DND-41 (cell line): Measurements from ENCODE around the gene MGAT4A.

Source experiments
- ATAC-seq: fragments of 200-7000 bp; cut with Tn5 transposase; 3 replicates; pipeline ENCODE4 v1.9.1; 2021; ENCODE audit warnings: low read depth; ENCODE audit not compliant: insufficient read depth
- DNase-seq: peaks from one replicate; pipeline ENCODE4 v3.0.0-alpha.2; 2020
- H2AFZ ChIP-seq: 2 replicates; pipeline ENCODE4 v1.6.0; 2012; ENCODE audit warnings: low read depth, low read length
- H3K27ac ChIP-seq: 2 replicates; pipeline ENCODE4 v1.5.1; 2012; ENCODE audit warnings: low read length, inconsistent platforms
- H3K27me3 ChIP-seq: fragments of 200-600 bp; sonication (generic); 2 replicates; pipeline ENCODE4 v1.6.0; 2012; ENCODE audit warnings: low read length, mild to moderate bottlenecking, inconsistent platforms; ENCODE audit not compliant: insufficient read depth, poor library complexity
- H3K36me3 ChIP-seq: 2 replicates; pipeline ENCODE4 v1.5.1; 2012; ENCODE audit warnings: low read length, inconsistent platforms; ENCODE audit not compliant: insufficient read depth
- H3K4me1 ChIP-seq: 2 replicates; pipeline ENCODE4 v1.5.1; 2012; ENCODE audit warnings: mild to moderate bottlenecking, low read length; ENCODE audit not compliant: insufficient read depth
- H3K4me2 ChIP-seq: 2 replicates; pipeline ENCODE4 v1.6.0; 2012; ENCODE audit warnings: mild to moderate bottlenecking, moderate library complexity, low read length, inconsistent platforms; ENCODE audit not compliant: insufficient read depth
- H3K4me3 ChIP-seq, 2 experiments: fragments of 200-600 bp in 1 of 2; shearing (Covaris generic) in 1 of 2; 2 replicates each; pipeline ENCODE4 v1.5.1; 2012 to 2016; ENCODE audit warnings: inconsistent platforms in 2 of 2, low read length in 2 of 2, mild to moderate bottlenecking in 2 of 2, low read depth in 1 of 2, moderate library complexity in 1 of 2
- H3K79me2 ChIP-seq: 2 replicates; pipeline ENCODE4 v1.6.0; 2012; ENCODE audit warnings: low read length, inconsistent platforms; ENCODE audit not compliant: insufficient read depth
- H3K9ac ChIP-seq: 2 replicates; pipeline ENCODE4 v1.6.0; 2012; ENCODE audit warnings: low read depth, mild to moderate bottlenecking, inconsistent platforms, low read length, moderate library complexity
- H3K9me3 ChIP-seq: 2 replicates; pipeline ENCODE4 v1.5.1; 2012; ENCODE audit warnings: low read length, moderate library complexity, mild to moderate bottlenecking, inconsistent platforms; ENCODE audit not compliant: insufficient read depth, severe bottlenecking
- H4K20me1 ChIP-seq: 2 replicates; pipeline ENCODE4 v1.6.0; 2012; ENCODE audit warnings: low read length; ENCODE audit not compliant: insufficient read depth
- CTCF ChIP-seq: IDR thresholded peaks from 2 replicates; pipeline ENCODE4 v1.5.1; 2012; ENCODE audit warnings: borderline replicate concordance, low read length, moderate library complexity, mild to moderate bottlenecking; ENCODE audit not compliant: poor library complexity, severe bottlenecking; ENCODE audit errors: extremely low read depth
- EZH2 ChIP-seq: IDR thresholded peaks from 3 replicates; pipeline ENCODE4 v1.6.1; 2012; ENCODE audit warnings: borderline replicate concordance, low read depth, mild to moderate bottlenecking, moderate library complexity, low read length, inconsistent platforms; ENCODE audit not compliant: severe bottlenecking

MGAT4A gene

GRCh38 chr2:98749066-98749450, 18.1 kb upstream of the MGAT4A start:
- Histone ChIP-seq H3K9me3 (no peaks in the 10 kb centered on the region), H3K9ac (no peak overlapping the region), H3K4me1 (peaks cover 10% of the 10 kb centered on the region), H3K79me2 (no peaks in the 10 kb centered on the region), H2AFZ (no peak overlapping the region), H3K27ac (peak overlapping the region; percentile 53), H3K27me3 (no peaks in the 10 kb centered on the region), H3K4me3 (no peak overlapping the region), H4K20me1 (no peaks in the 10 kb centered on the region), H3K4me2 (no peak overlapping the region), H3K36me3 (no peaks in the 10 kb centered on the region)
- DNase-seq (no peak), ATAC-seq (peak; percentile 74)
- no peak for TF ChIP-seq EZH2
- no peak for TF ChIP-seq CTCF

GRCh38 chr2:98748292-98749065, 17.5 kb upstream of the MGAT4A start:
- DNase-seq (no peak), ATAC-seq (no peak)
- no peak overlapping the region for H3K27ac ChIP-seq
- no peaks in the 10 kb centered on the region for H3K36me3 ChIP-seq
- TF ChIP-seq CTCF: no peak
- TF ChIP-seq EZH2: no peak
- H3K4me2 ChIP-seq: no peak overlapping the region
- H4K20me1 ChIP-seq: no peaks in the 10 kb centered on the region
- no peaks in the 10 kb centered on the region for H3K9me3 ChIP-seq
- H2AFZ ChIP-seq: no peak overlapping the region
- no peak overlapping the region for H3K9ac ChIP-seq
- H3K4me1 ChIP-seq: peaks cover 10% of the 10 kb centered on the region
- H3K27me3 ChIP-seq: no peaks in the 10 kb centered on the region
- no peak overlapping the region for H3K4me3 ChIP-seq
- no peaks in the 10 kb centered on the region for H3K79me2 ChIP-seq

GRCh38 chr2:98747888-98748287, 17.0 kb upstream of the MGAT4A start:
- H2AFZ ChIP-seq: no peak overlapping the region
- DNase-seq (no peak), ATAC-seq (0 out of 3 replicates have a peak, but pooled peaks have one; percentile 25)
- H3K36me3 ChIP-seq: no peaks in the 10 kb centered on the region
- peaks cover 10% of the 10 kb centered on the region for H3K4me1 ChIP-seq
- no peaks in the 10 kb centered on the region for H4K20me1 ChIP-seq
- TF ChIP-seq EZH2 (no peak), CTCF (no peak)
- no peaks in the 10 kb centered on the region for H3K27me3 ChIP-seq
- no peak overlapping the region for H3K27ac ChIP-seq
- H3K79me2 ChIP-seq: no peaks in the 10 kb centered on the region
- no peaks in the 10 kb centered on the region for H3K9me3 ChIP-seq
- no peak overlapping the region for H3K4me3 ChIP-seq
- H3K4me2 ChIP-seq: no peak overlapping the region
- no peak overlapping the region for H3K9ac ChIP-seq

- no peak for ATAC-seq
- no peak overlapping the region for H3K4me2 ChIP-seq
- H3K4me3 ChIP-seq: no peak overlapping the region
- no peaks in the 10 kb centered on the region for H3K9me3 ChIP-seq
- no peaks in the 10 kb centered on the region for H4K20me1 ChIP-seq
- no peaks in the 10 kb centered on the region for H3K27me3 ChIP-seq
- H3K4me1 ChIP-seq: peaks cover 10% of the 10 kb centered on the region
- no peaks in the 10 kb centered on the region for H3K36me3 ChIP-seq
- DNase-seq: no peak
- no peaks in the 10 kb centered on the region for H3K79me2 ChIP-seq
- no peak overlapping the region for H2AFZ ChIP-seq
- TF ChIP-seq EZH2: no peak
- TF ChIP-seq CTCF: no peak
- H3K27ac ChIP-seq: no peak overlapping the region
- H3K9ac ChIP-seq: no peak overlapping the region
These were observed 15.5 kb upstream of the MGAT4A start for GRCh38 chr2:98746426-98746825.
